ENCODE results near the gene SSTR3. TPM values are rescaled to one million over a fixed set of nuclear protein-coding genes. Genes with fewer than 3 reads are reported as not detected.

SSTR3 gene
- total and polyA plus RNA-seq, 9 of the 15 experiments (the other 6 are each of a cell fraction or from before 2014, with no cell fraction given) = 0.03 TPM; not detected in 8

GRCh38 chr22:37199103-37199759 is 13.0 kb downstream of the SSTR3 start (continued):
- no peak for TF ChIP-seq CAMTA2 (CRISPR knock-in tag; conservative IDR thresholded peaks at IDR 0.05)
- TF ChIP-seq MITF (IDR thresholded peaks at IDR 0.05) = no peak
- TF ChIP-seq CUX1 (CRISPR knock-in tag; IDR thresholded peaks at IDR 0.05) = no peak
- TF ChIP-seq MEF2D (tag; conservative IDR thresholded peaks at IDR 0.05; ENCODE audit: low read depth) = no peak
- no peak for TF ChIP-seq ZNF778 (CRISPR knock-in tag; IDR thresholded peaks at IDR 0.05)
- no peak for TF ChIP-seq NELFE (IDR thresholded peaks at IDR 0.05; ENCODE audit: insufficient read depth, insufficient read length)
- peak; percentile 98 for TF ChIP-seq GATAD2A (IDR thresholded peaks at IDR 0.05)
- TF ChIP-seq CREM (IDR thresholded peaks at IDR 0.05; ENCODE audit: low read depth) = peak; percentile 47
- TF ChIP-seq PML (IDR thresholded peaks at IDR 0.05; ENCODE audit: low read length) = peak; percentile 74; the same call in 1 of the 2 replicates
- TF ChIP-seq ZC3H8 (IDR thresholded peaks at IDR 0.05) = no peak
- no peak for TF ChIP-seq ETS1 (conservative IDR thresholded peaks at IDR 0.05; ENCODE audit: control insufficient read depth, low read depth, low read length)
- 0 out of 2 replicates have a peak, but pooled peaks have one; percentile 25 for TF ChIP-seq ATF4 (CRISPR knock-in tag; IDR thresholded peaks at IDR 0.05)
- no peak for TF ChIP-seq TAF7 (tag; IDR thresholded peaks at IDR 0.05)
- no peak for TF ChIP-seq MTF1 (CRISPR knock-in tag; IDR thresholded peaks at IDR 0.05; ENCODE audit: borderline replicate concordance)
- no peak for TF ChIP-seq KDM4B (IDR thresholded peaks at IDR 0.05; ENCODE audit: borderline replicate concordance in 2 of 2, low read depth in 1 of 2)
- no peak for TF ChIP-seq SRSF7 (optimal IDR thresholded peaks at IDR 0.05; ENCODE audit: low read depth, low read length)
- TF ChIP-seq ZNF277 (CRISPR knock-in tag; IDR thresholded peaks at IDR 0.05; ENCODE audit: borderline replicate concordance) = no peak
- no peak for TF ChIP-seq SAFB2 (IDR thresholded peaks at IDR 0.05; ENCODE audit: borderline replicate concordance, low read depth, low read length, severe bottlenecking)

All from K562 (cell line).